Measurements from ENCODE around the gene SIAE. TPM values are rescaled to one million over a fixed set of nuclear protein-coding genes. Genes with fewer than 3 reads are reported as not detected.

The SIAE gene
- total RNA-seq, 1 experiment from 2014 or later, result 5.6 TPM

- Histone ChIP-seq H2AFZ (ENCODE audit: low read length) (no peak overlapping the region), H4K8ac (replicated peaks; ENCODE audit: insufficient read length, low read depth, low read length) (no peak overlapping the region), H3K27me3 (ENCODE audit: insufficient read depth, low read length) (no peaks in the 10 kb centered on the region), H3K79me2 (ENCODE audit: insufficient read depth, low read length) (no peaks in the 10 kb centered on the region), H3K79me1 (ENCODE audit: insufficient read depth, low read depth, low read length, poor library complexity, severe bottlenecking) (no peaks in the 10 kb centered on the region), H3K18ac (ENCODE audit: insufficient read length, low read depth, low read length) (no peak overlapping the region), H2BK20ac (ENCODE audit: low read depth, low read length, poor library complexity, severe bottlenecking) (no peak overlapping the region), H2BK12ac (ENCODE audit: insufficient read length, low read depth, low read length) (no peak overlapping the region), H4K91ac (ENCODE audit: insufficient read length, low read depth, low read length) (no peak overlapping the region), H3K4me1 (ENCODE audit: insufficient read depth, low read length) (no peaks in the 10 kb centered on the region), H3K27ac (ENCODE audit: insufficient read length, low read depth, low read length) (no peak overlapping the region), H3K56ac (ENCODE audit: insufficient read length, low read depth, low read length) (no peak overlapping the region), H3K23ac (ENCODE audit: insufficient read length, low read depth, low read length) (no peak overlapping the region), H4K20me1 (ENCODE audit: control insufficient read depth, insufficient read depth, insufficient read length) (no peaks in the 10 kb centered on the region), H2BK15ac (ENCODE audit: low read depth, low read length) (no peak overlapping the region), H3K23me2 (ENCODE audit: insufficient read length, low read depth, low read length, poor library complexity, severe bottlenecking) (no peaks in the 10 kb centered on the region), H2AK5ac (ENCODE audit: insufficient read length, low read length) (no peak overlapping the region), H3K9ac (ENCODE audit: extremely low read depth, insufficient read length, low read length) (no peak overlapping the region), H2BK5ac (ENCODE audit: insufficient read length, low read length) (no peak overlapping the region), H2BK120ac (ENCODE audit: low read depth, low read length, poor library complexity, severe bottlenecking) (no peak overlapping the region), H3K9me3 (ENCODE audit: control insufficient read depth, low read depth, low read length) (no peaks in the 10 kb centered on the region), H4K5ac (ENCODE audit: insufficient read length, low read depth, low read length) (no peak overlapping the region), H3K4me2 (ENCODE audit: insufficient read depth, insufficient read length, low read length) (no peak overlapping the region), H3T11ph (ENCODE audit: low read length) (no peak overlapping the region), H3K14ac (ENCODE audit: insufficient read depth, low read length) (no peak overlapping the region), H3K4ac (ENCODE audit: low read depth, low read length) (no peak overlapping the region)
- no peak overlapping the region for H3K27ac Mint-ChIP-seq
- H3K4me3 Mint-ChIP-seq, result no peak overlapping the region
- TF ChIP-seq, protein P1, sequence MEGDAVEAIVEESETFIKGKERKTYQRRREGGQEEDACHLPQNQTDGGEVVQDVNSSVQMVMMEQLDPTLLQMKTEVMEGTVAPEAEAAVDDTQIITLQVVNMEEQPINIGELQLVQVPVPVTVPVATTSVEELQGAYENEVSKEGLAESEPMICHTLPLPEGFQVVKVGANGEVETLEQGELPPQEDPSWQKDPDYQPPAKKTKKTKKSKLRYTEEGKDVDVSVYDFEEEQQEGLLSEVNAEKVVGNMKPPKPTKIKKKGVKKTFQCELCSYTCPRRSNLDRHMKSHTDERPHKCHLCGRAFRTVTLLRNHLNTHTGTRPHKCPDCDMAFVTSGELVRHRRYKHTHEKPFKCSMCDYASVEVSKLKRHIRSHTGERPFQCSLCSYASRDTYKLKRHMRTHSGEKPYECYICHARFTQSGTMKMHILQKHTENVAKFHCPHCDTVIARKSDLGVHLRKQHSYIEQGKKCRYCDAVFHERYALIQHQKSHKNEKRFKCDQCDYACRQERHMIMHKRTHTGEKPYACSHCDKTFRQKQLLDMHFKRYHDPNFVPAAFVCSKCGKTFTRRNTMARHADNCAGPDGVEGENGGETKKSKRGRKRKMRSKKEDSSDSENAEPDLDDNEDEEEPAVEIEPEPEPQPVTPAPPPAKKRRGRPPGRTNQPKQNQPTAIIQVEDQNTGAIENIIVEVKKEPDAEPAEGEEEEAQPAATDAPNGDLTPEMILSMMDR (conservative IDR thresholded peaks at IDR 0.05), result peak; percentile 73
- H3K27me3 Mint-ChIP-seq (ENCODE audit: low read depth), result no peaks in the 10 kb centered on the region
- no peaks in the 10 kb centered on the region for H3K36me3 Mint-ChIP-seq (ENCODE audit: insufficient read depth in 1 of 3, low read depth in 3 of 3)
- peak; percentile 46 for DNase-seq
- WGBS (ENCODE audit: extremely low coverage, insufficient read length, low lambda C conversion rate), result no CpG with 5 or more reads among the region's 3 CpGs
- no peaks in the 10 kb centered on the region for H3K9me3 Mint-ChIP-seq
- 0 out of 4 replicates have a peak, but pooled peaks cover 0 to 3% of the 10 kb centered on the region in 2 experiments for H3K4me1 Mint-ChIP-seq
Measured at GRCh38 chr11:124586238-124586860, 87.2 kb downstream of the SIAE start.
